Ammon's horn (tissue), 1 donor: ENCODE results near the gene KRT14.
"Not testable (repeated sequence)": the region's sequence is repeated elsewhere in the genome, so short reads cannot be mapped to it uniquely, and the experiment has no call there.

ENCODE experiments used
- DNase-seq: peaks from one replicate; pipeline ENCODE4 v3.0.0-alpha.2; 2016; ENCODE audit warnings: low spot score

KRT14 gene

DNA sequence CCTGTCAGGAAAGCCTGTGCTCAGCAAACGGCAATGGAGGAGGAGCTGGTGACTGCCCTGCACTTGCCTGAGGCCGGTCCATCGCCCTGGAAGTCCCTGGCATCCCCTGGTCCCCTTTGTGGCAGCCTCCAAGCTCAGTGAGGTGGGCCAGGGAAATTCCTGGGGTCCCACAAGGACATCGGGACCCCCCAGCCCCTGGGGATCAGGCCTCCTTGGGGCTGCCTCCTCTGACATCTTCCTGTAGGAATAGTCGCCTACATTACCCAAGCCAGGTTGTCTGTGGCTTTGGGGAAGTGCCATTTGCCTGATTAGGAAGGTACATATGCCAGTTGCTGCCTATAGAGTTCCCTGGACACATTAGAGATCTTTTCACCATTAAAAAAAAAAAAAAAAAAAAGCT, 7.7 kb downstream of the KRT14 start:
- no peak for DNase-seq

DNA sequence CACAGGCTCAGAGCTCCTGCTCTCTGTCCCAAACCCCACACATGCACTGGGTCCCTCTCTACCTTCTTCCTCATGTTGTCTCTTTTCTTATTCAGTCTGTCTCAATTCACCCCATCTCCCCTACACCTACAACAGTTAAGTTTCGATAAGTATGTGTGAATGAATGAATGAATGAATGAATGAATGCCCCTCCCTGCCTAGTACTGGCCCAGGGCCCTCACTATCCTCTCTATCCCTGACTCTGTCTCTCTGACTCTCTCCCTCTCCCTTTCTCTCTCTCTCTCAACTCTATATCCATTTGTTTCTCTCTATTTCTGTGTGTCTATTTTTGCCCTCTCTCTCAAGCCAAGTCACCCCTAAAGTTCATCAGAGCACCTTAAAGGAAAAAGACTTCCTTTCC, 8.2 kb downstream of the KRT14 start:
- DNase-seq = no peak

DNA sequence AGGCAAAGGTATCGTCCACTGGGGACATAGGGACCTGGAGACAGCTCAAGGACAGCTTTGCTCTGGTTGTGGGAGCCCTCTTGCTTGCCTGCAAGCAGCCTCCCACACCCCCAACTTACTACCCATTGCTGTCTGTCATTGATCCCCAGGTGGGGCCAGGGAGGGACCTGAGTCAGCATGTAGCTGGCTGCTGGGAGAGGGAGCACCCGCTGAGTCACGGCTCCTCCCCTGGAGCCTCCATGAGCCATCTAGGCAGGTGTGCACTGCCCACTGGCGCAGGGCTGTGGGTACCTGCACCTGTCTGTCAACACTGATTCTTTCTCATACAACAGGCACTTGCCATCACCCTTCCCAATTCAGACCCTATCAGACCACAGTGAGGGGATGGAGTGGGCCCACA, 10.0 kb downstream of the KRT14 start:
- not testable (repeated sequence) for DNase-seq

DNA sequence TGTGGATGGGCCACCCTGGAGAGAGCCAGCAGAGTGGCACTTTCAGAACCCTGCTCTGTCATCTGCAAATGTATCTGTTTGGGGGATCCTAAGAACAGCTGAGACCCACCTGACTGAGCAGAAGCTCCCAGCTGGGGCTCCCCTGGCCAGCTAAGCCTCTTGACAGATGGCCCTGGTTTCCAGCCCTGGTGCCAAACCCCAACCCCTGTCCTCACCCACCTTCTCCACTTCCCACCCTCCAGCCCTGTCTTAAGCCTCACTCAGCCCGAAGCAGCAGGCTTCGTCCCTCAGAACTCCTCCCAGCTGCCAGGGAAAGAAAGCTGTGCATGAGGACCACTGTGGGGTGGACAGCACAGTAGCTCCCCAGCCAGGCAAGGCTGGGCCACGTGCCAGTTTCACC, 11.4 kb downstream of the KRT14 start:
- no peak for DNase-seq

DNA sequence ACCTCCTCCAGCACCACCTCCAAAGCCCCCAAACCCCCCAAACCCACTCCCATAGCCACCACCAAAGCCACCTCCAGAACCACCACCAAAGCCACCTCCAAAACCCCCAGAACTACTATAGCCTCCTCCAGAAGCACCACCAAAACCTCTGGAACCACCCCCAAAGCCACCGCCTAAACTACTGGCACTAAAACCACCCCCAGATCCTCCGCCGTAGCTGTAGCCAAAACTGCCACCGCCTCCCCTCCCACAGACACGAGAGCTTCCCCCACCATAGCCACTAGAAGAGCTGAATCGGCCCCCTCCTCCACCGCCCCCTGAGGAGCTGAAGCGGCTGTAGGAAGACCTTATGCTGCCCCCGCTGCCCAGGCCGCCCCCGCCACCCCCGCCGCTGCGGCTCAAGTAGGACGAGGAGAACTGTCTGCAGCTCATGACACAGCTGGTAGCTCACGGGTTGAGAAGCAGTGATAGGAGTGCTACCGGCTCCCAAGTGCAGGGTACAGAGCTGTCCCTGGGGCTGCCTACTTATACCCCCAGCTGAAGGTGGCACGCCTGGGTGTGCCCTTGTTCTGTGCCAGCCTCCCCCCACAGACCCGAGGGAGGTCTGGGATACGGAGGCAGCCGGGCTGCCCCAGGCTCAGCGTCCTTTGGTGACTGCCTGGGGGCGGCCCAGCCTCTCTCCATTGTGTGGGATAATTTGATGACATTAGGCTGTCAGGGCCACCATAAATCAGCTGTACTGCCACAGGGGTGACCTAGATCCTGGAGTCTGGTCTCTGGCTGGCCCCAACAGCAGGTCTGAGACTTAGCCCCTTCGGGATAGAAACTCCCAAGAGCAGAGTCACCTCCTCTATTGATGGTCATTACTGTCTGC, 14.9 kb downstream of the KRT14 start, which contains the start of gene KRT9:
Gene KRT9 (minus strand): TSS at position 499 of the 874 bp plus-strand sequence. CDS start 67 bp downstream, at position 432.
- no peak for DNase-seq

DNA sequence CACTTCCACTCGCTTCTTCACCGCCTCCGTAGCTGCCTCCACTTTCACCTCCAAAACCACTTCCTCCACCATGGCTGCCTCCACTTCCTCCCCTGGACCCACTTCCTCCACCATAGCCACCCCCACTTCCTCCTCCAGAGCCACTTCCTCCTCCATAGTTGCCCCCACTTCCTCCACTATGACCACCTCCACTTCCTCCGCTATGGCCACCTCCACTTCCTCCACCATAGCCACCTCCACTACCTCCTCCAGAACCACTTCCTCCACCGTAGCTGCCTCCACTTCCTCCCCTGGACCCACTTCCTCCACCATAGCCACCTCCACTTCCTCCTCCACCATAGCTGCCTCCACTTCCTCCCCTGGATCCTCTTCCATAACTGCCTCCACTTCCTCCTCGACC, 19.4 kb downstream of the KRT14 start:
- no peak for DNase-seq

DNA sequence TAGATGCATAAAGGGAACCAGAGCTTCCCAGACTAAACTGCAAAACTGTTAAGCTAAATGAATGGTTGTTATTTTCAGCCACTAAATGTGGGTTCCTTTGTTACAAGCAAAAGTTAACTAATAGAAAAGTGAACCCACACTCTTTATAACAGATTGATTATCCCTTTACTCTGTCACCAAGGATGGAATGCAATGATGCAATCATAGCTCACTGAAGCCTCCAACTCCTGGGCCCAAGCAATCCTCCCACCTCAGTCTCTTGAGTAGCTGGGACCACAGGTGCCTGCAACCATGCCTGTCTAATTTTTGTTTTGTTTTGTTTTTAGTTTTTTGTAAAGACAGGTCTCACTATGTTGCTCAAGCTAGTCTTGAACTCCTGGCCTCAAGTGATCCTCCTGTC, 21.4 kb downstream of the KRT14 start:
- DNase-seq = no peak

DNA sequence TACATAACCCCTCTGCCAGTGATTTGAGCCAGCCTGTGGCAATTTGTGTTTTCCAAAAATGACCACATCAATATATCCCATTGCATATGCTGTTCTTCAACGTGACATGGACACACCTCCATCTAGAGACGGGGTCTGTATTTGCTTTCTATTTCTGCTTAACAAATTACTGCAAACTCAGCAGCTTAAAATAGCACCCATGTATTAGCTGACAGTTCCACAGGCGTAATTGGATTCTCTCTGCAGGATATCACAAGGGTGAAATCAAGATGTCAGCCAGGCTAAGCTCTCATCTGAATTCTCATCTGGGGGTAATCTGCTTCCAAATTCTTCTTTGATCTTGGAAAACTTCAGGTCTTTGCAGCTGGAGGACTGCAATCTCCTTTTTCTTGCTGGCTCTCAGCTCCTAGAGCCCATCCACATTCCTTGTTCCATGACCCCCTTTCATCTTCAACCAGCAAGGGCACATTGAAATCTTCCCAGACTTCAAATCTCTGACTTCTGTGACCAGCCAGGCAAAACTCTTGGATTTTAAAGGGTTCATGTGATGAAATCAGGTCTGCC, 23.0 kb downstream of the KRT14 start:
- DNase-seq = no peak

DNA sequence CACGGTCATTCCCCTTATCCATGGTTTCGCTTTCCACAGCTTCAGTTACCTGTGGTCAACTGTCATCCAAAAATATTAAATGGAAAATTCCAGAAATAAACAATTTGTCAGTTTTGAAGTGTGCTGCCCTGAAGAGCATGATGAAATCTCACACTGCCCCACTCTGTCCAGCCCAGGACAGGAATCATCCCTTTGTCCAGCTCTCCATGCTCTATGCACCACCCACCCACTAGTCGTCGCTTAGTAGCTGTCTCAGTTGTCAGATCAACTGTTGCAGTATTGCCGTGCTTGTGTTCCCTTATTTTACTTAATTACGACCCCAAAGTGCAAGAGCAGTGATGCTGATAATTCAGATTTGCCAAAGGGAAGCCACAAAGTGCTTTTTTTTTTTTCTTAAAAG, 25.1 kb downstream of the KRT14 start:
- DNase-seq = no peak

DNA sequence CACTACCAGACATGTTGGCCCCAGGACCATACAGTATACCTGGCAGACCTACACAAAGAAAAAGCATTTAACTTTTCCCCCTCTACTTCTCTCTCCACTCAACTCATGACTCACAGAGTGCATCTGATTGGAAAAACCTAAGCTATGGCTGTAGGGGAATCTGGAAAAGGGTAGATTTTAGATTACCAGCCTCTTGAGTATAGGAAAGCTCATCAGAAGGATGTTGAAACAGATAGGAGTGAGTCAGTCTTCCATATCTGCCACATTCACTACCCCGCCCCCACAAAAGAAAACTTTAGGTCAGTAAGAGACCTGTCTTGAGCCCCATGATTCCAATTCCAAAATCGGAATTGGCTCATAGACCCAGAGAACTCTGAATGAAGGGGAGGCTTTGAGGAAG, 27.1 kb downstream of the KRT14 start:
- DNase-seq = no peak

DNA sequence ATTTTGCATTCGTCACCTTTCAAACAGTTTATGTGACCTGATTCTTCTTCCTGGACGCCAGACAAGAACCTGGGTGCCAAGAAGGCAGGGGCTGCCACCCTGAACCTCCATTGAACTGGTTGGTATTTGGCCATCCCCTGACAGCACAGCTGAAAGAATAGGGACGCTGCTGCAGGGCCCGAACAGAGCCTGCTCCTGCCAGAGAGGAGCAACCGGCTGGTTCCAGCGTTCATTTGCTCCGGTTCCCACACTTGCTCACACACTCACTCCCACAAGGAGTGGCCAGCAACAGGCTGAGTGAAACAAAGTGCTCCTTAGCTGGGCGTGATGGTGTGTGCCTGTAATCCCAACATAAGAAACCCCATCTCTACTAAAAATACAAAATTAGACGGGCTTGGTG, 29.8 kb downstream of the KRT14 start:
- no peak for DNase-seq

DNA sequence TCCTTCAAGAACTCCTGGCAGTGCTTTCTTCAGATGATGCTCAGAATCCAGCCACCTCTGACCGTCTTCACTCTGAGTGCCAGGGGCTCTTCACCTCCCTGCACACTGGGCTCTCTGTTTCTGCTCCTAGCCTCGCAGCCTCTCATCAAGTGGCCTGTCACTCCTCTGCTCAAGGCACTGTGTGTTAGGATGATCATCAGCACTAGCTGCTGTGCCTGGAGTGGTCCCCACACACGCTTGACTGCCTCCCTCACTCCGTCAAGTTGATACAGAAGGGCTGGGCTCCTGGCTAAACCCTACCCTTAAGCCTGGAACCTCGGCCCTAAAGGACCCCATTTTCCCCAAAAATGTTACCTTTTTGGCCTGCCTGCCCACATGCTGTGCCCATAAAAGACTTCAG, 30.4 kb downstream of the KRT14 start:
- DNase-seq = no peak

DNA sequence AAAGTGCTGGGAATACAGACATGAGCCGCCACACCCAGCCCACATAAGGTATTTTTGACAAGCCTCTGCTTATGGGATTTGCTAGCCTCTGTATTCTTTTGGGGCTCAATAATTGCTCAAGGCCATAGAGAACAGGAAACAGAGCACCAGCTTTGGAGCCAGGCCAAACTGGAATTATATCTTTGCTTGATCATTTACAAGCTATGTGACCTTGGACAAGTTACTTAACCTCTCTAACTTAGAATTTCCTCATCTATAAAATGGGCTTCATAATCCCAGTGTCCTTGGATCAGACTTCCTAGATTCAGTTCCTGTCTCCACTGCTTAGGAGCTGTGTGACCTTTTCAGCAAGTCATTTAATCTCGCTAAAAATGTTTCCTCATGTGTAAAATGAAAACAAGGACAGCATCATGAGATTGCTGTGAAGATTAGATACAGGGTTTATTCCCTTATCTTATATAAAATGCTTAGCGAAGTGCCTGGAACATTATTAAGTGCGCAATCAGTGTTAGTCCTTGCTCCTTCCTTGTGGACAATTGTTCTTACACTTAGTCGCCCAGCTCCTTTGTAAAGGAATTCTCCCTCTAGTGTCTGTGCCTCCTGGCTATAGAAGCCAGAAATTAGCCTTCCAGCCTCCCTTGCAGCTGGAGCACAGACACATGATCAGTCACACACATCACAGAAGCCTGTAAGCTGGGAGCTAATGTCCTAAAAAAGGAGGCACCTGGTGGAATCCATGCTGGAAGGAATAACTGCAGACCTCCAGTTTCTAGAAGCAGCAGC, 31.4 kb downstream of the KRT14 start:
- DNase-seq = no peak

DNA sequence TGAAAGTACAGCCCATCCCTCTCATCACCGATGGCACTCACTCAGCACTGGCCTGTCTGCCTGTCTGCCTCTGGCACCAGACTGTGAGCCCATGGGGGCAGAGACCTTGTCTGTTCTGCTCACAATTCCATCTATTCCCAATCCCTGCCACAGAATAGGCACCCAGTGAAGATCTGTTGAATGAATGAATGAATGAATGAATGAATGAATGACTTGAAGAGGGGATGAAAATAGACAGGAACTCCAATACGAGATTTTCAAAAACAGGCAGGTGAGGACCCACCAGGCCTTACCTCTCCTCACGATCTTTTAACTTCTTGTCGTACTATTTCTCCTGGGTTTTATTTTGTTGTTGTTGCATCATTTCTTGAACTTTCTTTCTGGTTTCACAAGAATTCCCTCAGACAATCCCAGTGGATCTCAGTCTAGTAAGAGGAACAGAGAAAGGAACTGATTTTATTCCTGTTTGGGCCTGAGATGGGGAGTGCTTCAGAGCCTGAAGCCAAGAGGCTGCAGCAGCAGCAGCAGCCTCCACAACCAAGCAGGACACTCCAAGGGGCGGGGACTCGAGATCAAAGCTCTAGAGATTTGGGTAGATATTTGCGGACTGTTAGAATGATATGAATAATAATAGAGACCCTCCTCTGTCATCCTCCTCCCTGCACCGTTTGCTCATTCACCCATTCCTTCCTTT, 32.6 kb downstream of the KRT14 start:
- DNase-seq = no peak

DNA sequence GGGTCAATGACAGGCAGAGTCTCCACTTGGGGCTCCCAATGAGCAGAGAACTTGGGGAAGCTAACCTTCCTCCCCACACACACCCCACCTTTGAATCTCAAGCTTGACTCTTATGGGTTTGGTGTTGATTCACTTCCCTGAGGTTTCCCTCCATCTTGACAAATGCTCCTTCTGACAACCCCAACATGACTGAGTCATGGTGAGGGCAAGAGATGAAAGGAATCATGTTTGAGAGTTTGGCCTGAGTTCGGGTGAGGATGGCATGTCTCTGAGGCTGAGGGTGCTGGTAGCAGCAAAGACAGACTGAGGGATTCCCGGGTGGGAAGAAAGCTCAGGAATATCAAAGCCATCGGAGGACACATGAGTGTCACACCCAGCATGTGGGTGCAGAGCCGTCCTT, 33.5 kb downstream of the KRT14 start:
- DNase-seq = no peak

DNA sequence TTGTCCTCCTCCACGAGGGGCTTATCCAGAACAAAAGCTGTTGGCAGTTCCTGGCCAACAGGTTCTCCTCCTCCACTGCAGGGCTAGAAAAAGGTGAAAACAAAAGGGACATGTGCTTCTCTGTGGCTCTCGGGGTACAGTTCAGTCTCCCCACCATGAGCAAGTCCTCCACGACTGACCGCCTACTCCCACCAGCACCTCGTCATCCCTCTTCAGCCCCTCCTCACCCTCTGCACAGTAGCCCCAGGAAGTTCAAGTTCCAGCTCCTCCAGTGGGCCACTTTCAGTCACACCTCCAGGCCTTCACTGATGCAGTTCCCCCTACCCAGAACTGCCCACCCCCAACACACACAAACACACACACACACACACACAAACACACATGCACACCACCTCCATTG, 34.2 kb downstream of the KRT14 start:
- DNase-seq = no peak

DNA sequence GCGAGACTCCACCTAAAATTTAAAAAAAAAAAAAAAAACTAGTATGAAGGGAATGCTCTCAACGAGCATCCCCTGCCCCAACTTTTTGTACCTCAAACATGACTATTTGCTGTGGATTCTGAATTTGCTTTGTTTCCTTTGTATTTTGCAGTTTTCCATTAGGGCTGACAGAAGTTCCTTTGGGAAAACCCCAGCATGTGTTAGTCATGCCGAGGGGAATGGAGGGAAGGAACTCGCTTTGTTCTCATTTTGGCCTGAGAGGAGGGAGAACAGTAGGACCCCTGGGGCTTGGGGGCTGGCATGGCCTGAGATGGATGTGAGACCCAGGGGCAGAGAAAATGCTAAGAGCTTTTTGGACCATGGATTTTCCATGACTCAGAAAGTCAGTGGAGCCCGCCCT, 35.3 kb downstream of the KRT14 start:
- DNase-seq = no peak

DNA sequence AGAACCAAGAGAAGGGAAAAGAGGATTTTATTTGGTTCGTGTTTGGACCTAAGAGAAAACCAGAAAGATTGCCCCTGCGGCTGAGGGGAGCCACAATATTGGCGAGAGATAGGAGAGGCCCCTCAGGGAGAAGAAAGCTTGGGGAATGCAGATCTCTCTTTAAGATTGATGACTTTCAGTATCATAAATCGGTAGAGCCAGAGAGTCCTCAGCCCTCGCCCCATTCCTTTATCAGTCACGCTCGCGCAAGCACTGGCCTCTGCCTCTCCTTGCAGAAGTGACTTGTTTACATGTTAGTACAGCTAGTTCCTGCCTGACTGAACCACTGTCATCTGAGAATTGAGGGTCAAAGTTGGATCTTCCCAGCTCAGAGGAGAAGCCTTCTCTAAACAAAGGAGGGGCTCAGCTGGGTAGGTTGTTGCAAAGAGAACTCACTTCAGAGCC, 37.1 kb downstream of the KRT14 start:
- no peak for DNase-seq

DNA sequence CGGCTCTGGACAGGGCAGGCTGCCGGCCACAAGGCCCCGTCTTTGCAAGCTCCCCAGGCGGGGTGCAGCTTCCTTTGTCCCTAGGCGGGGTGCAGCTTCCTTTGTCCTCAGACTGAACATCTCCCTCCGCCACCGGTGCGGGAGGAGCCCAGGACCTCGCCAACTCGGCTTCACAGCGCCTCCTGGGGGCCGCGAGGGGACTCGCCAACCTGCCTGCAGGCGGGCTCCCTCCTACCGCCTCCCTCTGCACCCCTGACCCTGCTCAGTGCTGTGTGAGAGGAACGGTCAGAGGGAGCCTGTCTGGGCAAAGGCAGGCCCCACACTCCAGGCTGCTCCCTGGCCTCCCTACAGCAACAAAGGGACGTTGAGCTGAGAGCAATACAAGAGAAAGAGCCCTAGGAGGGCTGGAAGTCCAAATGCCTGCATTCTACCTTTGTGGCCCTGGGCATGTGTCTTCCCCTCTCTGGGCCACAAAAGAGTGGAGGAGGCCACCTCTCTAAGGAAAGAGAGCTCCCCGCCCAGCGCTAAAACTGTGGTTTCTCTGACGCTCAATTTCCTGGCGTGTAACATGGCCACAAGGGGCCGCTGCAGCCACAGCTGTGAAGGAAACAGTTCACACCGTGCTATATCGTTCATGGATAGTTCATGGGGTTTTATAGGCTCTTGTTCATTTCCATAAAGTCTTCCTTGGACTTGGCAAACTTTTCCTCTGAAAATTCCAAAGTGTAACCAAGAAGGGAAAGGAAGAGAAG, 37.7 kb downstream of the KRT14 start:
- DNase-seq = peak; percentile 81

DNA sequence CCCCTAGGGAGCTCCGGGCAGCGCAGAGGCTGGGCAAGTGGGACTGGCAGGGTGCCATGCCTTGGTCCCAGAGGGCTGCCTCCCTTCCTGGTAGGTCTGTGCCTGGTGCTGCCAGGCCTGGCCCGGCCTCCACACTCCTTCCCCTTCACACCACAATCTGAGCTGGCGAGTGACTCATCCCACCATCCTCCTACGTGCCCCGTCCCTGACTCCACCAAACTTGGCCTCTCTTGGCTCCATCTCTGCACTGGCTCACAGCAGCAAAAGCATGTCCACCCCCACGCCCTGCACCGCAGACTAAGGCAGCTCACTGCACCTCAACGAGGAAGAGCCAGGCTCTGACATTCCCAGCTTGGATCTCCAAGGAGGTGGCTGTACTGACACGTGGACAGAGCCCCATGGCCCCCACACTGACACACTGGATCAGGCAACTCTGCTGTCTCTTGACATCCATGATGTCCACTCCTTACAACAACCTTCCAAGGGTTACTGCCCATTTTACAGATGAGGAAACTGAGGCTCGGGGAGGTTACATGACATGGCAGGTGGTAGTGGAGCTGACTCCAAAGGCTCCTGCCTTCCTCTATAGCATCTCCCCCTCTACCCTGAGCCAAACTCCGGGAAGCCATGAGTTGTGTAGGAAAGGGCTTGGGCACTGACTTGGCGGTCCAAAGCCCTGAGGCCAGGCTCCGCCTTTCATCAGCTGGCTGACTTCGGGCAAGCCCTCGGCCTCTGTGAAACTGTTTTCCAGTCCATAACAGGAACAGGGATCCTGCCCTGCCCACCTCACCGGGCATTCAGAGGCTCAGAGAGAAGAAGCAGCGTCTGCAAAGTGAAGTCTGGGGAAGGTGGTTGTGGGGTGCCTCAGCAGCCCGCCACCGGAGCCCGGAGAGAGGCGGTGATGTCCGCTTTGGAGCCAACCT, 38.5 kb downstream of the KRT14 start:
- DNase-seq = peak; percentile 17
